Osteoblast (primary cell): ENCODE data around the gene POLR3GL. TPM values are rescaled to one million over a fixed set of nuclear protein-coding genes. Genes with fewer than 3 reads are reported as not detected.

Experiments used
- DNase-seq: peaks from one replicate; pipeline ENCODE4 v3.0.0; 2011; ENCODE audit warnings: low spot score, mixed read lengths; ENCODE audit not compliant: insufficient read length; ENCODE audit errors: missing footprints
- H2AFZ ChIP-seq: 2 replicates; pipeline ENCODE4 v1.6.0; 2011; ENCODE audit warnings: mild to moderate bottlenecking, low read length
- H3K27ac ChIP-seq: 2 replicates; pipeline ENCODE4 v1.5.1; 2011; ENCODE audit warnings: mild to moderate bottlenecking, low read depth, low read length, moderate library complexity
- H3K27me3 ChIP-seq: 2 replicates; pipeline ENCODE4 v1.6.0; 2012; ENCODE audit warnings: mild to moderate bottlenecking, control low read depth, inconsistent platforms, low read length, moderate library complexity; ENCODE audit not compliant: insufficient read depth
- H3K36me3 ChIP-seq: 2 replicates; pipeline ENCODE4 v1.5.1; 2011; ENCODE audit warnings: mild to moderate bottlenecking, low read length, control low read depth, moderate library complexity; ENCODE audit not compliant: insufficient read depth
- H3K4me1 ChIP-seq: 2 replicates; pipeline ENCODE4 v1.5.1; 2011; ENCODE audit warnings: mild to moderate bottlenecking, low read length, control low read depth, moderate library complexity; ENCODE audit not compliant: insufficient read depth
- H3K4me2 ChIP-seq: 2 replicates; pipeline ENCODE4 v1.6.0; 2011; ENCODE audit warnings: mild to moderate bottlenecking, low read length; ENCODE audit not compliant: insufficient read depth
- H3K4me3 ChIP-seq: fragments of 200-600 bp; sonication (generic); 3 replicates; pipeline ENCODE4 v1.5.1; 2012; ENCODE audit warnings: mild to moderate bottlenecking, low read length, inconsistent platforms; ENCODE audit not compliant: insufficient read depth
- H3K79me2 ChIP-seq: 2 replicates; pipeline ENCODE4 v1.6.0; 2012; ENCODE audit warnings: mild to moderate bottlenecking, low read length, control low read depth, inconsistent platforms; ENCODE audit not compliant: insufficient read depth
- H3K9me3 ChIP-seq: 2 replicates; pipeline ENCODE4 v1.5.1; 2011; ENCODE audit warnings: low read depth, low read length, control low read depth
- H4K20me1 ChIP-seq: 2 replicates; pipeline ENCODE4 v1.6.0; 2012; ENCODE audit warnings: mild to moderate bottlenecking, low read length, control low read depth; ENCODE audit not compliant: insufficient read depth
- total RNA-seq: library from RNA; depleted of rRNA; stranded (reverse); fragments of >200 nt; gene quantifications from 2 replicates; pipeline ENCODE4 v1.2.3, GENCODE V29; 2012
- TF ChIP-seq, protein P1 (sequence below): IDR thresholded peaks from 2 replicates; pipeline ENCODE4 v1.5.1; 2011; ENCODE audit warnings: mild to moderate bottlenecking, low read depth, low read length, moderate library complexity; ENCODE audit errors: extremely low read depth

The POLR3GL gene
- total RNA-seq, 1 donor, result 9.4 TPM

DNA sequence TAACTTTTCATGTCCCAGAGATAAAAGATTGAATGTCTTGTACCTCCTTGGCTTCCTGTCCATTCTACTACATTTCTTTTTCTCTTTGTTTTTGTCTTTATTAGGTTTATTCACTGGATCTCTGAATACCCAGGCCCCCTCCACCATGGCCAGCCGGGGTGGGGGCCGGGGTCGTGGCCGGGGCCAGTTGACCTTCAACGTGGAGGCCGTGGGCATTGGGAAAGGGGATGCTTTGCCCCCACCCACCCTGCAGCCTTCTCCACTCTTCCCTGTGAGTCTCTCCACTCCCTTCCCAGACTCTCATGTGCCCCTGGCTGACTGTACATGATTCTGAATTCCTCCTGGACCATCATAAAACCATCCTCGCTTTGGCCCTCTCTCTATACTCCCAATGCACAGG lies 10.2 kb downstream of the POLR3GL start:
- TF ChIP-seq, protein P1, sequence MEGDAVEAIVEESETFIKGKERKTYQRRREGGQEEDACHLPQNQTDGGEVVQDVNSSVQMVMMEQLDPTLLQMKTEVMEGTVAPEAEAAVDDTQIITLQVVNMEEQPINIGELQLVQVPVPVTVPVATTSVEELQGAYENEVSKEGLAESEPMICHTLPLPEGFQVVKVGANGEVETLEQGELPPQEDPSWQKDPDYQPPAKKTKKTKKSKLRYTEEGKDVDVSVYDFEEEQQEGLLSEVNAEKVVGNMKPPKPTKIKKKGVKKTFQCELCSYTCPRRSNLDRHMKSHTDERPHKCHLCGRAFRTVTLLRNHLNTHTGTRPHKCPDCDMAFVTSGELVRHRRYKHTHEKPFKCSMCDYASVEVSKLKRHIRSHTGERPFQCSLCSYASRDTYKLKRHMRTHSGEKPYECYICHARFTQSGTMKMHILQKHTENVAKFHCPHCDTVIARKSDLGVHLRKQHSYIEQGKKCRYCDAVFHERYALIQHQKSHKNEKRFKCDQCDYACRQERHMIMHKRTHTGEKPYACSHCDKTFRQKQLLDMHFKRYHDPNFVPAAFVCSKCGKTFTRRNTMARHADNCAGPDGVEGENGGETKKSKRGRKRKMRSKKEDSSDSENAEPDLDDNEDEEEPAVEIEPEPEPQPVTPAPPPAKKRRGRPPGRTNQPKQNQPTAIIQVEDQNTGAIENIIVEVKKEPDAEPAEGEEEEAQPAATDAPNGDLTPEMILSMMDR, result no peak
- Histone ChIP-seq H3K4me2 (no peak overlapping the region), H3K79me2 (peaks cover 5% of the 10 kb centered on the region), H3K27me3 (no peaks in the 10 kb centered on the region), H4K20me1 (no peaks in the 10 kb centered on the region), H3K27ac (no peak overlapping the region), H3K4me3 (no peak overlapping the region), H3K4me1 (peaks cover 25% of the 10 kb centered on the region), H2AFZ (no peak overlapping the region), H3K9me3 (no peaks in the 10 kb centered on the region), H3K36me3 (no peaks in the 10 kb centered on the region)
- DNase-seq, result no peak

DNA sequence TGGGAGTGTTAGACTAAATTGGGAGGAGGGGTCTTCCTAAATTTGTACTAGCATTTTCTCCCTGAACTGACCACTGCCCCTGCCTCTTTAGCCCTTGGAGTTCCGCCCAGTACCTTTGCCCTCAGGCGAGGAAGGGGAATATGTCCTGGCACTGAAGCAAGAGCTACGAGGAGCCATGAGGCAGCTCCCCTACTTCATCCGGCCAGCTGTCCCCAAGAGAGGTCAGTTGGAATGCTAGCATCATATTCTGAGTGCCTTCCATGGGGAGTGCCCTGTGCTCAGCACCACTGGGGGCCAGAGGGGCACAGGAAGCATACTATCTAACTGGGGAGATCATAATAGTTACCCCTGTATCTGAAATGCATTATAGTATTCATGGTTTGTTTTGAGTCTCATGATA lies 10.7 kb downstream of the POLR3GL start:
- Histone ChIP-seq H3K4me3 (no peak overlapping the region), H3K79me2 (peaks cover 5% of the 10 kb centered on the region), H3K27me3 (no peaks in the 10 kb centered on the region), H3K4me1 (peaks cover 30% of the 10 kb centered on the region), H2AFZ (no peak overlapping the region), H3K9me3 (no peaks in the 10 kb centered on the region), H3K36me3 (no peaks in the 10 kb centered on the region), H3K4me2 (no peak overlapping the region), H4K20me1 (no peaks in the 10 kb centered on the region), H3K27ac (no peak overlapping the region)
- TF ChIP-seq, protein P1, result no peak
- DNase-seq, result no peak

DNA sequence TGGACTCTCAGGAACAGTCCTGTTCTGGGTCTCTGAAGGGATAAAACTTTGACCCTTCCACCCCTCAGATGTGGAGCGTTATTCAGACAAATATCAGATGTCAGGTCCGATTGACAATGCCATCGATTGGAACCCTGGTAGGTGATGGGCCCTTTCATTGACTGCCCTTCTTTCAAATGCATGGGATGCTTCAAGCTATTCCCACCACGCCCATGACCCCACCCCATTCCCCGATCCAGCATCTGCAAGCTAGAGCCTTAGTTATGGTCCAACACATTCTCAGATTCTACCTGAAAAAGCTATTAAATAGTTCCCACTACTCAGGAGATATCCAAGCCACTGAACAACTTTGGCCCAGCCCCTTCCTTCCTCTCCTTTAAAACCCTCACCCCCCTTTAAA lies 12.5 kb downstream of the POLR3GL start:
- Histone ChIP-seq H3K79me2 (peaks cover 5% of the 10 kb centered on the region), H4K20me1 (no peaks in the 10 kb centered on the region), H3K27ac (no peak overlapping the region), H3K4me2 (no peak overlapping the region), H3K4me1 (peaks cover 34% of the 10 kb centered on the region), H3K27me3 (no peaks in the 10 kb centered on the region), H3K9me3 (no peaks in the 10 kb centered on the region), H2AFZ (no peak overlapping the region), H3K4me3 (no peak overlapping the region), H3K36me3 (no peaks in the 10 kb centered on the region)
- no peak for DNase-seq
- TF ChIP-seq, protein P1, result no peak

DNA sequence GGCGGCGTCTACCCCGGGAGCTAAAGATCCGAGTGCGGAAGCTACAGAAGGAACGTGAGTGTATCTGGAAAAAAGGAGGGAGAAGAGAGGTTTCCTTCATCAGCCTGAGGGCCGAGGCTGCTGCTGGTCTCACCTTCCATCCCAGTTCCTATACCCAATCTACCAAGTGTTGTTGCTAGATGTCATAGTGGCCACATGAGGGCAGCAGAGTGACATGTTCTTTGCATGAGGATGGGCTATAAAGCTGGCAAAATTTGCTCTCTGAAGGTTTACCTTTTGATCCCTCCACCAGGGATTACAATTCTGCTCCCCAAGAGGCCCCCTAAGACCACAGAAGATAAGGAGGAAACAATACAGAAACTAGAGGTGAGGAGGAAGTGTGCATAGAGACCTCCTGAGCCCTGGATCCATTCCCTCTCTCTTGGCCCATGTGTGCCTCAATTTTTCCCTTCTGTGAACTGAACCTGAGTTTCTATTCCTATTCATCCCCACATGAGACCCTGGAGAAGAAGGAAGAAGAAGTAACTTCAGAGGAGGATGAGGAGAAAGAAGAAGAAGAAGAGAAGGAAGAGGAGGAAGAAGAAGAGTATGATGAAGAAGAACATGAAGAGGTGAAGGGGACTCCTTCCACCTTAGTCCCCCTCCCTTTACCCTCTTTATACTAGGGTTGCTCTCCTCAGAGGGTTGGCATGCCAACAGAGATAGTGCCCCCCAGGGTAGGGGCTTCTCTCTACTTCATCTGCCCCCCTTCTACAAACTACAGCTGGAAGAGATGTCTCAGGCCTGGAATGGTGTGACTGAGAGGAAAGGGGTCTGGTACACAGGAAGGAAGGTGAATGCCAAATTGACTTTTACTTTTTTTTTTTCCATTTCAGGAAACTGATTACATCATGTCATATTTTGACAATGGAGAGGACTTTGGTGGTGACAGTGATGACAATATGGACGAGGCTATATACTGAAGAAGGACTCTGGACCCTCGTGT lies 13.3 kb downstream of the POLR3GL start:
- H3K4me1 ChIP-seq, result peaks cover 34% of the 10 kb centered on the region
- no peaks in the 10 kb centered on the region for H4K20me1 ChIP-seq
- TF ChIP-seq, protein P1, result peak; percentile 84
- no peaks in the 10 kb centered on the region for H3K27me3 ChIP-seq
- peak overlapping the region; percentile 95 for H3K27ac ChIP-seq
- no peaks in the 10 kb centered on the region for H3K9me3 ChIP-seq
- H3K79me2 ChIP-seq, result peaks cover 5% of the 10 kb centered on the region
- H3K4me3 ChIP-seq, result no peak overlapping the region
- no peaks in the 10 kb centered on the region for H3K36me3 ChIP-seq
- peak overlapping the region; percentile 67 for H2AFZ ChIP-seq
- H3K4me2 ChIP-seq, result peak overlapping the region; percentile 79
- peak; percentile 93 for DNase-seq
